DND-41 (cell line): ENCODE measurements around the gene ATP1A3.

Experiments
- ATAC-seq: fragments of 200-7000 bp; cut with Tn5 transposase; 3 replicates; pipeline ENCODE4 v1.9.1; 2021; ENCODE audit warnings: low read depth; ENCODE audit not compliant: insufficient read depth
- DNase-seq: peaks from one replicate; pipeline ENCODE4 v3.0.0-alpha.2; 2020
- H2AFZ ChIP-seq: 2 replicates; pipeline ENCODE4 v1.6.0; 2012; ENCODE audit warnings: low read depth, low read length
- H3K27ac ChIP-seq: 2 replicates; pipeline ENCODE4 v1.5.1; 2012; ENCODE audit warnings: low read length, inconsistent platforms
- H3K27me3 ChIP-seq: fragments of 200-600 bp; sonication (generic); 2 replicates; pipeline ENCODE4 v1.6.0; 2012; ENCODE audit warnings: low read length, mild to moderate bottlenecking, inconsistent platforms; ENCODE audit not compliant: insufficient read depth, poor library complexity
- H3K36me3 ChIP-seq: 2 replicates; pipeline ENCODE4 v1.5.1; 2012; ENCODE audit warnings: low read length, inconsistent platforms; ENCODE audit not compliant: insufficient read depth
- H3K4me1 ChIP-seq: 2 replicates; pipeline ENCODE4 v1.5.1; 2012; ENCODE audit warnings: mild to moderate bottlenecking, low read length; ENCODE audit not compliant: insufficient read depth
- H3K4me2 ChIP-seq: 2 replicates; pipeline ENCODE4 v1.6.0; 2012; ENCODE audit warnings: mild to moderate bottlenecking, moderate library complexity, low read length, inconsistent platforms; ENCODE audit not compliant: insufficient read depth
- H3K4me3 ChIP-seq, 2 experiments: fragments of 200-600 bp in 1 of 2; shearing (Covaris generic) in 1 of 2; 2 replicates each; pipeline ENCODE4 v1.5.1; 2012 to 2016; ENCODE audit warnings: inconsistent platforms in 2 of 2, low read length in 2 of 2, mild to moderate bottlenecking in 2 of 2, low read depth in 1 of 2, moderate library complexity in 1 of 2
- H3K79me2 ChIP-seq: 2 replicates; pipeline ENCODE4 v1.6.0; 2012; ENCODE audit warnings: low read length, inconsistent platforms; ENCODE audit not compliant: insufficient read depth
- H3K9ac ChIP-seq: 2 replicates; pipeline ENCODE4 v1.6.0; 2012; ENCODE audit warnings: low read depth, mild to moderate bottlenecking, inconsistent platforms, low read length, moderate library complexity
- H3K9me3 ChIP-seq: 2 replicates; pipeline ENCODE4 v1.5.1; 2012; ENCODE audit warnings: low read length, moderate library complexity, mild to moderate bottlenecking, inconsistent platforms; ENCODE audit not compliant: insufficient read depth, severe bottlenecking
- H4K20me1 ChIP-seq: 2 replicates; pipeline ENCODE4 v1.6.0; 2012; ENCODE audit warnings: low read length; ENCODE audit not compliant: insufficient read depth
- CTCF ChIP-seq: IDR thresholded peaks from 2 replicates; pipeline ENCODE4 v1.5.1; 2012; ENCODE audit warnings: borderline replicate concordance, low read length, moderate library complexity, mild to moderate bottlenecking; ENCODE audit not compliant: poor library complexity, severe bottlenecking; ENCODE audit errors: extremely low read depth
- EZH2 ChIP-seq: IDR thresholded peaks from 3 replicates; pipeline ENCODE4 v1.6.1; 2012; ENCODE audit warnings: borderline replicate concordance, low read depth, mild to moderate bottlenecking, moderate library complexity, low read length, inconsistent platforms; ENCODE audit not compliant: severe bottlenecking

ATP1A3 gene

GRCh38 chr19:42033413-42033812 is 39.4 kb upstream of the ATP1A3 start:
- no peak for ATAC-seq
- DNase-seq = no peak
- H3K4me3 ChIP-seq = no peak overlapping the region
- H3K27me3 ChIP-seq = no peaks in the 10 kb centered on the region
- H3K79me2 ChIP-seq = no peaks in the 10 kb centered on the region
- H3K9ac ChIP-seq = no peak overlapping the region
- no peaks in the 10 kb centered on the region for H4K20me1 ChIP-seq
- peaks cover 9% of the 10 kb centered on the region for H3K4me1 ChIP-seq
- H3K27ac ChIP-seq = no peak overlapping the region
- TF ChIP-seq CTCF (no peak), EZH2 (no peak)
- H2AFZ ChIP-seq = no peak overlapping the region
- no peak overlapping the region for H3K4me2 ChIP-seq
- H3K9me3 ChIP-seq = no peaks in the 10 kb centered on the region
- no peaks in the 10 kb centered on the region for H3K36me3 ChIP-seq

GRCh38 chr19:42032431-42032830 is 38.4 kb upstream of the ATP1A3 start:
- Histone ChIP-seq H2AFZ (no peak overlapping the region), H3K79me2 (no peaks in the 10 kb centered on the region), H3K36me3 (no peaks in the 10 kb centered on the region), H4K20me1 (no peaks in the 10 kb centered on the region), H3K27ac (no peak overlapping the region), H3K9ac (no peak overlapping the region), H3K27me3 (no peaks in the 10 kb centered on the region), H3K9me3 (no peaks in the 10 kb centered on the region), H3K4me2 (no peak overlapping the region), H3K4me1 (peaks cover 9% of the 10 kb centered on the region), H3K4me3 (no peak overlapping the region)
- no peak for DNase-seq
- TF ChIP-seq CTCF (no peak), EZH2 (no peak)
- no peak for ATAC-seq

GRCh38 chr19:42030645-42031440 is 36.8 kb upstream of the ATP1A3 start:
- TF ChIP-seq EZH2 (no peak), CTCF (no peak)
- ATAC-seq (no peak), DNase-seq (no peak)

More at GRCh38 chr19:42030645-42031440, 36.8 kb upstream of the ATP1A3 start:
- Histone ChIP-seq H3K9ac (no peak overlapping the region), H3K27me3 (no peaks in the 10 kb centered on the region), H3K4me2 (no peak overlapping the region), H2AFZ (no peak overlapping the region), H3K27ac (no peak overlapping the region), H4K20me1 (no peaks in the 10 kb centered on the region), H3K36me3 (no peaks in the 10 kb centered on the region), H3K4me1 (peaks cover 9% of the 10 kb centered on the region), H3K79me2 (no peaks in the 10 kb centered on the region), H3K4me3 (no peak overlapping the region), H3K9me3 (no peaks in the 10 kb centered on the region)
